Measurements from ENCODE around the gene C19orf25. TPM values are rescaled to one million over a fixed set of nuclear protein-coding genes. Genes with fewer than 3 reads are reported as not detected.

Gene C19orf25
- total and polyA plus RNA-seq, 9 of the 15 experiments (the other 6 are each of a cell fraction or from before 2014, with no cell fraction given): 0.79 to 96.0 (median 36.1) TPM

DNA sequence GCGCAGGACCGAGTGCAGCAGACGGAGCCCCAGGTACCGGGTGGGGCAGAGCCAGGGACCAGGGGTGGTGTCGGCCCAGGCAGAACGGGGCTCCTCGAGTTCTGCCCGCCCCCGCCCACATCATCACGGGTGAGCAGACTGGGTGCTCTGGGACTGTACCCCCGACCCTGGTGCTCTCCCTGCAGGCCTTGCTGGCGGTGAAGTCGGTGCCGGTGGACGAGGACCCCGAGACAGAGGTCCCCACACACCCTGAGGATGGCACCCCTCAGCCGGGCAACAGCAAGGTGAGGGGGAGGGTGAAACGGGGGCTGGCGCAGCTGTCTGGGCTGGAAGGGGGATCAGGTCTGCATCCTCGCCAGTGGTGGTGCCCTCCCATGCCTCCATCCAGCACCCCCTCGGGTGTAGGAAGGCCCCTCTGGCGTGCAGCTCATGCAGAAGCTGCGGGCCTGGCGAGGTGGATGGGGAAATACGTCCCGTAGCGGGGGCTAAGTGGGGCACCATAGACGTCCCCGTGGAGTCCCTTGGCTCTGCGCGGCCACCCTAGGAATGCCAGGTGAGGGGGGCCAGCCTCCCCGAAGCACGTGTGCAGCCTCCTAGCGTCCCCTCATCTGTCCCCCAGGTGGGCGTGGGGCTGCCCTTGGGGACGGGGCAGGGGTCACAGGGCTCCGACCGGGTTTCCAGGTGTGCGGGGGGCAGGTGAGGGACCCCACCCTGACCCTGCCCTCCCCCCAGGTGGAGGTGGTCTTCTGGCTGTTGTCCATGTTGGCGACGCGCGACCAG is 22.7 kb downstream of the C19orf25 start (continued):
- TF ChIP-seq, protein P1, sequence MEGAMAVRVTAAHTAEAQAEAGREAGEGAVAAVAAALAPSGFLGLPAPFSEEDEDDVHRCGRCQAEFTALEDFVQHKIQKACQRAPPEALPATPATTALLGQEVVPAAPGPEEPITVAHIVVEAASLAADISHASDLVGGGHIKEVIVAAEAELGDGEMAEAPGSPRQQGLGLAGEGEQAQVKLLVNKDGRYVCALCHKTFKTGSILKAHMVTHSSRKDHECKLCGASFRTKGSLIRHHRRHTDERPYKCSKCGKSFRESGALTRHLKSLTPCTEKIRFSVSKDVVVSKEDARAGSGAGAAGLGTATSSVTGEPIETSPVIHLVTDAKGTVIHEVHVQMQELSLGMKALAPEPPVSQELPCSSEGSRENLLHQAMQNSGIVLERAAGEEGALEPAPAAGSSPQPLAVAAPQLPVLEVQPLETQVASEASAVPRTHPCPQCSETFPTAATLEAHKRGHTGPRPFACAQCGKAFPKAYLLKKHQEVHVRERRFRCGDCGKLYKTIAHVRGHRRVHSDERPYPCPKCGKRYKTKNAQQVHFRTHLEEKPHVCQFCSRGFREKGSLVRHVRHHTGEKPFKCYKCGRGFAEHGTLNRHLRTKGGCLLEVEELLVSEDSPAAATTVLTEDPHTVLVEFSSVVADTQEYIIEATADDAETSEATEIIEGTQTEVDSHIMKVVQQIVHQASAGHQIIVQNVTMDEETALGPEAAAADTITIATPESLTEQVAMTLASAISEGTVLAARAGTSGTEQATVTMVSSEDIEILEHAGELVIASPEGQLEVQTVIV (CRISPR knock-in tag; IDR thresholded peaks at IDR 0.05; ENCODE audit: borderline replicate concordance): no peak
- TF ChIP-seq STAG1 (CRISPR knock-in tag; IDR thresholded peaks at IDR 0.05; ENCODE audit: borderline replicate concordance) (peak; percentile 31; the same call in 1 of the 2 replicates), GATAD2A (IDR thresholded peaks at IDR 0.05) (no peak), KDM4B (IDR thresholded peaks at IDR 0.05; ENCODE audit: borderline replicate concordance in 2 of 2, low read depth in 1 of 2) (no peak), ZNF282 (CRISPR knock-in tag; IDR thresholded peaks at IDR 0.05) (no peak), FIP1L1 (IDR thresholded peaks at IDR 0.05; ENCODE audit: low read depth, low read length, poor library complexity, severe bottlenecking) (peak; percentile 48), MCM3 (IDR thresholded peaks at IDR 0.05) (no peak), EHMT2 (IDR thresholded peaks at IDR 0.05) (no peak), PCBP1 (IDR thresholded peaks at IDR 0.05; ENCODE audit: low read depth, low read length, poor library complexity, severe bottlenecking) (peak; percentile 66), ZBTB7A (IDR thresholded peaks at IDR 0.05; ENCODE audit: borderline replicate concordance, control insufficient read depth, low read depth, low read length) (peak; percentile 6; the same call in 1 of the 2 replicates), TAF9B (IDR thresholded peaks at IDR 0.05; ENCODE audit: partially characterized antibody) (no peak), CHD4 (IDR thresholded peaks at IDR 0.05; ENCODE audit: insufficient read depth, insufficient replicate concordance, low read depth, low read length, poor library complexity, severe bottlenecking) (no peak), CBX5 (IDR thresholded peaks at IDR 0.05; ENCODE audit: borderline replicate concordance, low read depth) (no peak), NONO (IDR thresholded peaks at IDR 0.05; ENCODE audit: low read depth in 2 of 2, low read length in 1 of 2) (0 out of 4 replicates have a peak, but pooled peaks of 1 of the 2 experiments have one; percentile 5), ZNF134 (CRISPR knock-in tag; conservative IDR thresholded peaks at IDR 0.05) (no peak), MBD2 (IDR thresholded peaks at IDR 0.05; ENCODE audit: borderline replicate concordance, low read depth) (0 out of 2 replicates have a peak, but pooled peaks have one; percentile 1), SIN3A (IDR thresholded peaks at IDR 0.05; ENCODE audit: borderline replicate concordance in 2 of 2, control insufficient read depth in 1 of 2, low read depth in 2 of 2, low read length in 2 of 2) (0 out of 4 replicates have a peak, but pooled peaks of 1 of the 2 experiments have one; percentile 56)
- TF ChIP-seq, protein P2, sequence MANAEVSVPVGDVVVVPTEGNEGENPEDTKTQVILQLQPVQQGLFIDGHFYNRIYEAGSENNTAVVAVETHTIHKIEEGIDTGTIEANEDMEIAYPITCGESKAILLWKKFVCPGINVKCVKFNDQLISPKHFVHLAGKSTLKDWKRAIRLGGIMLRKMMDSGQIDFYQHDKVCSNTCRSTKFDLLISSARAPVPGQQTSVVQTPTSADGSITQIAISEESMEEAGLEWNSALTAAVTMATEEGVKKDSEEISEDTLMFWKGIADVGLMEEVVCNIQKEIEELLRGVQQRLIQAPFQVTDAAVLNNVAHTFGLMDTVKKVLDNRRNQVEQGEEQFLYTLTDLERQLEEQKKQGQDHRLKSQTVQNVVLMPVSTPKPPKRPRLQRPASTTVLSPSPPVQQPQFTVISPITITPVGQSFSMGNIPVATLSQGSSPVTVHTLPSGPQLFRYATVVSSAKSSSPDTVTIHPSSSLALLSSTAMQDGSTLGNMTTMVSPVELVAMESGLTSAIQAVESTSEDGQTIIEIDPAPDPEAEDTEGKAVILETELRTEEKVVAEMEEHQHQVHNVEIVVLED (CRISPR knock-in tag; IDR thresholded peaks at IDR 0.05): no peak
- TF ChIP-seq, protein P3, sequence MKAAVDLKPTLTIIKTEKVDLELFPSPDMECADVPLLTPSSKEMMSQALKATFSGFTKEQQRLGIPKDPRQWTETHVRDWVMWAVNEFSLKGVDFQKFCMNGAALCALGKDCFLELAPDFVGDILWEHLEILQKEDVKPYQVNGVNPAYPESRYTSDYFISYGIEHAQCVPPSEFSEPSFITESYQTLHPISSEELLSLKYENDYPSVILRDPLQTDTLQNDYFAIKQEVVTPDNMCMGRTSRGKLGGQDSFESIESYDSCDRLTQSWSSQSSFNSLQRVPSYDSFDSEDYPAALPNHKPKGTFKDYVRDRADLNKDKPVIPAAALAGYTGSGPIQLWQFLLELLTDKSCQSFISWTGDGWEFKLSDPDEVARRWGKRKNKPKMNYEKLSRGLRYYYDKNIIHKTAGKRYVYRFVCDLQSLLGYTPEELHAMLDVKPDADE (conservative IDR thresholded peaks at IDR 0.05; ENCODE audit: control insufficient read depth, low read depth, low read length): 0 out of 2 replicates have a peak, but pooled peaks have one; percentile 36
- TF ChIP-seq, protein P4, sequence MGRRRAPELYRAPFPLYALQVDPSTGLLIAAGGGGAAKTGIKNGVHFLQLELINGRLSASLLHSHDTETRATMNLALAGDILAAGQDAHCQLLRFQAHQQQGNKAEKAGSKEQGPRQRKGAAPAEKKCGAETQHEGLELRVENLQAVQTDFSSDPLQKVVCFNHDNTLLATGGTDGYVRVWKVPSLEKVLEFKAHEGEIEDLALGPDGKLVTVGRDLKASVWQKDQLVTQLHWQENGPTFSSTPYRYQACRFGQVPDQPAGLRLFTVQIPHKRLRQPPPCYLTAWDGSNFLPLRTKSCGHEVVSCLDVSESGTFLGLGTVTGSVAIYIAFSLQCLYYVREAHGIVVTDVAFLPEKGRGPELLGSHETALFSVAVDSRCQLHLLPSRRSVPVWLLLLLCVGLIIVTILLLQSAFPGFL (CRISPR knock-in tag; IDR thresholded peaks at IDR 0.05): no peak

Measured in K562 (cell line).